ENCODE results near the gene OR8B4. TPM values are rescaled to one million over a fixed set of nuclear protein-coding genes. Genes with fewer than 3 reads are reported as not detected.
"Not testable (repeated sequence)": the region's sequence is repeated elsewhere in the genome, so short reads cannot be mapped to it uniquely, and the experiment has no call there.

The OR8B4 gene
- total RNA-seq, 2 donors from 2014 or later = not detected

DNA sequence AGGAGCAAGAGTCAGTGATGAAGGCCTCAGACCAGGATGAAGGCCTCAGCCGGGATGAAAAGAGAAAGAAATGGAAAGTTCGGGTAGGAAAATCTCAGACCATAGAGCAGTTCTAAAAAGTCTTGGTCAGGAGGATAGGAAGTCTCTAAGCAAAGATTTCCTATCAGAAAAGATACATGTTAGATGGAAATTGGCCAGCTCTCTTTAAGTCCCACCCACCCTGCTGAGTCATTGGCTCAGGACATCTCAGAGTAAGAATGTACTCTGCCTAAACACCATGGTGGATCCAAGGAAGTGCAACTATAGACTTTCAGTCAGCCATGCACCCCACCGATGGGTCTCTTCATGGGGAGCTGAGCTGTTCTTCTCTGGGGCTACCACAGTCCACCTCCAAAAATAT lies 30.3 kb downstream of the OR8B4 start:
- H3K36me3 ChIP-seq = no peaks in the 10 kb centered on the region
- no peaks in the 10 kb centered on the region for H3K27me3 ChIP-seq (replicated peaks; ENCODE audit: insufficient read depth)
- no peaks in the 10 kb centered on the region for H3K9me3 ChIP-seq
- H3K4me1 ChIP-seq (ENCODE audit: control insufficient read depth in 1 of 2, low read depth in 2 of 2) = no peaks in the 10 kb centered on the region
- H3K4me3 ChIP-seq = no peak overlapping the region
- DNase-seq (ENCODE audit: low spot score) (no peak), ATAC-seq (ENCODE audit: insufficient number of reproducible peaks, low FRiP score, low read depth) (no peak)
- TF ChIP-seq, protein P1, sequence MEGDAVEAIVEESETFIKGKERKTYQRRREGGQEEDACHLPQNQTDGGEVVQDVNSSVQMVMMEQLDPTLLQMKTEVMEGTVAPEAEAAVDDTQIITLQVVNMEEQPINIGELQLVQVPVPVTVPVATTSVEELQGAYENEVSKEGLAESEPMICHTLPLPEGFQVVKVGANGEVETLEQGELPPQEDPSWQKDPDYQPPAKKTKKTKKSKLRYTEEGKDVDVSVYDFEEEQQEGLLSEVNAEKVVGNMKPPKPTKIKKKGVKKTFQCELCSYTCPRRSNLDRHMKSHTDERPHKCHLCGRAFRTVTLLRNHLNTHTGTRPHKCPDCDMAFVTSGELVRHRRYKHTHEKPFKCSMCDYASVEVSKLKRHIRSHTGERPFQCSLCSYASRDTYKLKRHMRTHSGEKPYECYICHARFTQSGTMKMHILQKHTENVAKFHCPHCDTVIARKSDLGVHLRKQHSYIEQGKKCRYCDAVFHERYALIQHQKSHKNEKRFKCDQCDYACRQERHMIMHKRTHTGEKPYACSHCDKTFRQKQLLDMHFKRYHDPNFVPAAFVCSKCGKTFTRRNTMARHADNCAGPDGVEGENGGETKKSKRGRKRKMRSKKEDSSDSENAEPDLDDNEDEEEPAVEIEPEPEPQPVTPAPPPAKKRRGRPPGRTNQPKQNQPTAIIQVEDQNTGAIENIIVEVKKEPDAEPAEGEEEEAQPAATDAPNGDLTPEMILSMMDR (IDR thresholded peaks at IDR 0.05) = no peak
- H3K27ac ChIP-seq = no peak overlapping the region

DNA sequence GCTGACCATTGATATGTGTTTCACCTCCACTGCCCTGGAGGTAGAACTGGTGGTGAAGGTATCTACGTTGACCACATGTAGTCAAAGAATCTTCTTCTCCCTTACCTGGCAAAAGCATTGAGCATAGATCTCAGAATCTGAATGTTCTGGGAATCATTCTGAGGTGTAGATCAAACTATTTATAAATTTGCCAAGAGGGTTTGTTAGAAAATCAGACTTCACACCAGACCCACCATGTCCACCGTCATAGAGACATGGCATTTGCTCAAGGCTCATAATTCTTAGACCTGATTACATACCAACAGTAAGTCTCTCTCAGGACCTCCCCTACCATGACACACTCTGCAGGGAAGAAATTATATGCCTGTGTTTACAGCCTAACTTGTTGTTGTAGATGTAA lies 40.3 kb downstream of the OR8B4 start, which contains the start of gene OR8B2:
Gene OR8B2 (minus strand): TSS at position 101 of the 400 bp plus-strand sequence. CDS start 1,156 bp downstream, outside the sequence.
- no peak for ATAC-seq (ENCODE audit: insufficient number of reproducible peaks, low FRiP score, low read depth)
- H3K27me3 ChIP-seq (replicated peaks; ENCODE audit: insufficient read depth) = no peaks in the 10 kb centered on the region
- no peaks in the 10 kb centered on the region for H3K4me1 ChIP-seq (ENCODE audit: control insufficient read depth in 1 of 2, low read depth in 2 of 2)
- TF ChIP-seq, protein P1 (IDR thresholded peaks at IDR 0.05) = no peak
- no peaks in the 10 kb centered on the region for H3K36me3 ChIP-seq
- DNase-seq (ENCODE audit: low spot score) = no peak
- H3K27ac ChIP-seq = no peak within 1 kb of the TSS
- H3K4me3 ChIP-seq = no peak within 1 kb of the TSS
- no peaks in the 10 kb centered on the region for H3K9me3 ChIP-seq

- not testable (repeated sequence) for H3K27ac ChIP-seq; ATAC-seq (ENCODE audit: insufficient number of reproducible peaks, low FRiP score, low read depth)
These were observed 41.8 kb downstream of the OR8B4 start for GRCh38 chr11:124382857-124383256.

GRCh38 chr11:124380585-124380984 lies 44.1 kb downstream of the OR8B4 start:
- DNase-seq (ENCODE audit: low spot score) (no peak), ATAC-seq (ENCODE audit: insufficient number of reproducible peaks, low FRiP score, low read depth) (no peak)
- Histone ChIP-seq H3K4me3 (no peak overlapping the region), H3K9me3 (no peaks in the 10 kb centered on the region), H3K4me1 (ENCODE audit: control insufficient read depth in 1 of 2, low read depth in 2 of 2) (no peaks in the 10 kb centered on the region), H3K36me3 (no peaks in the 10 kb centered on the region), H3K27ac (no peak overlapping the region), H3K27me3 (replicated peaks; ENCODE audit: insufficient read depth) (no peaks in the 10 kb centered on the region)
- TF ChIP-seq, protein P1 (IDR thresholded peaks at IDR 0.05) = no peak

More at GRCh38 chr11:124382857-124383256, 41.8 kb downstream of the OR8B4 start:
- not testable (repeated sequence) for H3K9me3 ChIP-seq; H3K27me3 ChIP-seq (replicated peaks; ENCODE audit: insufficient read depth); H3K4me1 ChIP-seq (ENCODE audit: control insufficient read depth in 1 of 2, low read depth in 2 of 2); DNase-seq (ENCODE audit: low spot score); H3K36me3 ChIP-seq; H3K4me3 ChIP-seq

DNA sequence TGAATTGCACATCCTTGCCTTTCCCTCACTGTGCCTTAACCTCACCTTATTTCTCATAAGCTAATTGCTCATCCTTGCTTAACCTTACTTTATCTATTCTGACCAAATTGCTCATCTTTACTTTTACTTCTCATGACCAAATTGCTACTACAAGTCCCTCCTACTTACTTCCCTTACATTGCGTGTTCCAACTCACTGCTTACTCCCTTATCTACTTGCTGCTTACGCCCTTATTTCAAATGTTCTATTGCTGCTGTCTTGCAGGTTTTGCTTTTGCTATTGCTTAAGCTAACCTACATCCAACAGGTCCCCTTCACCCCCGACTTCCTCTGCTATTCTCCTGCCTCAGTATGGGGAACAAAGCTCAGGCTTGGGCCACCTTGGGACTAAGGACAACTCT lies 48.4 kb downstream of the OR8B4 start:
- no peaks in the 10 kb centered on the region for H3K36me3 ChIP-seq
- ATAC-seq (ENCODE audit: insufficient number of reproducible peaks, low FRiP score, low read depth) (no peak), DNase-seq (ENCODE audit: low spot score) (no peak)
- no peaks in the 10 kb centered on the region for H3K4me1 ChIP-seq (ENCODE audit: control insufficient read depth in 1 of 2, low read depth in 2 of 2)
- H3K9me3 ChIP-seq = no peaks in the 10 kb centered on the region
- no peaks in the 10 kb centered on the region for H3K27me3 ChIP-seq (replicated peaks; ENCODE audit: insufficient read depth)
- no peak overlapping the region for H3K4me3 ChIP-seq
- TF ChIP-seq, protein P1 (IDR thresholded peaks at IDR 0.05) = no peak
- H3K27ac ChIP-seq = no peak overlapping the region

Other genes with a start within 250 kb of the OR8B4 start
- not detected for gene OR10D3, start 241.5 kb downstream of the OR8B4 start, total RNA-seq
- gene OR8G1, start 183.8 kb downstream of the OR8B4 start, total RNA-seq = not detected
- gene OR8G5, start 168.5 kb downstream of the OR8B4 start, total RNA-seq = not detected
- not detected for gene OR8D1, start 110.9 kb downstream of the OR8B4 start, total RNA-seq
- not detected for gene OR8D2, start 104.7 kb downstream of the OR8B4 start, total RNA-seq
- not detected for gene OR8B2, start 40.4 kb downstream of the OR8B4 start, total RNA-seq
- gene OR8B3, start 25.8 kb downstream of the OR8B4 start, total RNA-seq = not detected
- not detected for gene OR8B8, start 20.8 kb upstream of the OR8B4 start, total RNA-seq
- not detected for gene OR8B12, start 118.8 kb upstream of the OR8B4 start, total RNA-seq
- under 1 TPM in 1 of 2 donors, not detected in 1; 0.81 TPM for gene OR8A1, start 145.1 kb upstream of the OR8B4 start, total RNA-seq
- gene PANX3, start 186.6 kb upstream of the OR8B4 start, total RNA-seq = not detected
- gene TBRG1, start 198.0 kb upstream of the OR8B4 start, total RNA-seq = 10 to 100 TPM; 30.3 to 57.8 TPM
- 10 to 100 TPM in 1 of 2 donors, 1 to 10 TPM in 1; 9.7 to 20.0 TPM for gene SIAE, start 248.9 kb upstream of the OR8B4 start, total RNA-seq
- 1 to 10 TPM; 3.9 to 6.4 TPM for gene SPA17, start 249.0 kb upstream of the OR8B4 start, total RNA-seq